Gastrocnemius medialis (tissue), 4 donors: ENCODE results near the gene PNMA3.
"Not testable (repeated sequence)": the region's sequence is repeated elsewhere in the genome, so short reads cannot be mapped to it uniquely, and the experiment has no call there.

Experiments
- CTCF ChIP-seq, 5 experiments: fragments of 450-650 bp in 3 of 5; fragments of 200-600 bp in 2 of 5; sonication (generic) in 2 of 5; IDR thresholded peaks in 4 of 5; conservative IDR thresholded peaks in 1 of 5; 1 replicate in 4 of 5; 2 replicates in 1 of 5; pipeline ENCODE4 v1.5.1; 2016 to 2019; ENCODE audit warnings: antibody characterized with exemption in 5 of 5, mild to moderate bottlenecking in 3 of 5, moderate library complexity in 3 of 5
- POLR2A ChIP-seq, 2 donors: fragments of 450-650 bp; IDR thresholded peaks; one replicate each; pipeline ENCODE4 v1.6.1; 2017; ENCODE audit warnings: antibody characterized with exemption in 2 of 2, mild to moderate bottlenecking in 2 of 2, moderate library complexity in 2 of 2

- TF ChIP-seq CTCF (IDR thresholded peaks at IDR 0.05 in 4 of 5, conservative IDR thresholded peaks at IDR 0.05 in 1 of 5); POLR2A (IDR thresholded peaks at IDR 0.05): not testable (repeated sequence)
Measured at GRCh38 chrX:153066402-153066801, 10.1 kb downstream of the PNMA3 start.
